GM21576 (cell line): ENCODE data around the gene USF2.

Experiments used
- ATAC-seq: cut with Tn5 transposase; IDR thresholded peaks from one replicate; pipeline ENCODE4 v1.9.1; 2021; ENCODE audit warnings: mild to moderate bottlenecking, moderate library complexity; ENCODE audit not compliant: unreplicated experiment

USF2 gene

GRCh38 chr19:35241417-35241816 is 27.3 kb upstream of the USF2 start:
- no peak for ATAC-seq

- ATAC-seq, result no peak
These were observed 22.2 kb upstream of the USF2 start for GRCh38 chr19:35246466-35247092.

GRCh38 chr19:35247526-35248309 is 21.0 kb upstream of the USF2 start:
- ATAC-seq, result peak; percentile 54

- ATAC-seq, result peak; percentile 59
These were observed 20.2 kb upstream of the USF2 start, which contains the start of gene LSR for GRCh38 chr19:35248310-35249145. TSS of gene LSR (plus strand) at chr19:35249002. CDS start at chr19:35249023, 21 bp downstream.

GRCh38 chr19:35249146-35249847 is 19.5 kb upstream of the USF2 start:
- no peak for ATAC-seq

GRCh38 chr19:35249848-35250711 is 18.7 kb upstream of the USF2 start:
- no peak for ATAC-seq

- ATAC-seq, result no peak
These were observed 17.3 kb upstream of the USF2 start for GRCh38 chr19:35251456-35251855.

- no peak for ATAC-seq
These were observed 15.2 kb upstream of the USF2 start for GRCh38 chr19:35253316-35254286.

GRCh38 chr19:35254341-35255297 is 14.1 kb upstream of the USF2 start:
- no peak for ATAC-seq

GRCh38 chr19:35256566-35256965 is 12.2 kb upstream of the USF2 start:
- ATAC-seq, result no peak

GRCh38 chr19:35257113-35257461 is 11.7 kb upstream of the USF2 start:
- no peak for ATAC-seq

GRCh38 chr19:35260694-35261304 is 8.0 kb upstream of the USF2 start:
- ATAC-seq, result no peak

GRCh38 chr19:35261356-35262100 is 7.2 kb upstream of the USF2 start:
- no peak for ATAC-seq

- ATAC-seq, result no peak
These were observed 6.5 kb upstream of the USF2 start for GRCh38 chr19:35262101-35262761.

- no peak for ATAC-seq
These were observed 4.3 kb upstream of the USF2 start for GRCh38 chr19:35264268-35265125.
